Measurements from ENCODE around the gene SAXO1. TPM values are rescaled to one million over a fixed set of nuclear protein-coding genes. Genes with fewer than 3 reads are reported as not detected.

The SAXO1 gene
- total RNA-seq, 1 donor from 2014 or later: 0.14 TPM

GRCh38 chr9:19020886-19021455 is 12.0 kb downstream of the SAXO1 start:
- DNase-seq (ENCODE audit: low read depth, low spot score): no peak
- Mint-ChIP-seq H3K36me3 (ENCODE audit: low read depth) (no peaks in the 10 kb centered on the region), H3K4me1 (no peaks in the 10 kb centered on the region), H3K27me3 (ENCODE audit: low read depth) (no peaks in the 10 kb centered on the region), H3K9me3 (peaks cover 3% of the 10 kb centered on the region), H3K27ac (ENCODE audit: unreplicated experiment) (no peak overlapping the region), H3K4me3 (no peak overlapping the region)
- no peak for TF ChIP-seq CTCF (conservative IDR thresholded peaks at IDR 0.05)

- Mint-ChIP-seq H3K4me1 (no peaks in the 10 kb centered on the region), H3K9me3 (peaks cover 3% of the 10 kb centered on the region), H3K27ac (ENCODE audit: unreplicated experiment) (no peak overlapping the region), H3K4me3 (no peak overlapping the region), H3K27me3 (ENCODE audit: low read depth) (no peaks in the 10 kb centered on the region), H3K36me3 (ENCODE audit: low read depth) (no peaks in the 10 kb centered on the region)
- TF ChIP-seq CTCF (conservative IDR thresholded peaks at IDR 0.05): no peak
- no peak for DNase-seq (ENCODE audit: low read depth, low spot score)
These were observed 14.8 kb downstream of the SAXO1 start for GRCh38 chr9:19018201-19018600.

GRCh38 chr9:19009391-19009965 is 23.5 kb downstream of the SAXO1 start:
- H3K4me3 Mint-ChIP-seq: no peak overlapping the region

GRCh38 chr9:19000133-19000532 is 32.9 kb downstream of the SAXO1 start:
- H3K4me3 Mint-ChIP-seq: no peak overlapping the region
- DNase-seq (ENCODE audit: low read depth, low spot score): no peak
- H3K4me1 Mint-ChIP-seq: no peaks in the 10 kb centered on the region
- H3K9me3 Mint-ChIP-seq: peaks cover 16% of the 10 kb centered on the region
- H3K27ac Mint-ChIP-seq (ENCODE audit: unreplicated experiment): no peak overlapping the region
- H3K36me3 Mint-ChIP-seq (ENCODE audit: low read depth): peaks cover 19% of the 10 kb centered on the region
- TF ChIP-seq CTCF (conservative IDR thresholded peaks at IDR 0.05): no peak
- H3K27me3 Mint-ChIP-seq (ENCODE audit: low read depth): no peaks in the 10 kb centered on the region

More at GRCh38 chr9:19009391-19009965, 23.5 kb downstream of the SAXO1 start:
- Mint-ChIP-seq H3K27ac (ENCODE audit: unreplicated experiment) (no peak overlapping the region), H3K27me3 (ENCODE audit: low read depth) (no peaks in the 10 kb centered on the region), H3K9me3 (no peaks in the 10 kb centered on the region), H3K4me1 (peaks cover 4% of the 10 kb centered on the region), H3K36me3 (ENCODE audit: low read depth) (no peaks in the 10 kb centered on the region)
- no peak for DNase-seq (ENCODE audit: low read depth, low spot score)
- no peak for TF ChIP-seq CTCF (conservative IDR thresholded peaks at IDR 0.05)

GRCh38 chr9:18999173-18999785 is 33.7 kb downstream of the SAXO1 start:
- no peaks in the 10 kb centered on the region for H3K4me1 Mint-ChIP-seq
- no peak for DNase-seq (ENCODE audit: low read depth, low spot score)
- TF ChIP-seq CTCF (conservative IDR thresholded peaks at IDR 0.05): no peak
- H3K27me3 Mint-ChIP-seq (ENCODE audit: low read depth): no peaks in the 10 kb centered on the region
- peaks cover 19% of the 10 kb centered on the region for H3K36me3 Mint-ChIP-seq (ENCODE audit: low read depth)
- no peak overlapping the region for H3K27ac Mint-ChIP-seq (ENCODE audit: unreplicated experiment)
- peaks cover 16% of the 10 kb centered on the region for H3K9me3 Mint-ChIP-seq
- no peak overlapping the region for H3K4me3 Mint-ChIP-seq
